ENCODE data around the gene FBXO42.
A peak's percentile ranks its signal among the peaks of the same experiment; 100 is the strongest.
"Not testable (repeated sequence)": the region's sequence is repeated elsewhere in the genome, so short reads cannot be mapped to it uniquely, and the experiment has no call there.

Gene FBXO42

DNA sequence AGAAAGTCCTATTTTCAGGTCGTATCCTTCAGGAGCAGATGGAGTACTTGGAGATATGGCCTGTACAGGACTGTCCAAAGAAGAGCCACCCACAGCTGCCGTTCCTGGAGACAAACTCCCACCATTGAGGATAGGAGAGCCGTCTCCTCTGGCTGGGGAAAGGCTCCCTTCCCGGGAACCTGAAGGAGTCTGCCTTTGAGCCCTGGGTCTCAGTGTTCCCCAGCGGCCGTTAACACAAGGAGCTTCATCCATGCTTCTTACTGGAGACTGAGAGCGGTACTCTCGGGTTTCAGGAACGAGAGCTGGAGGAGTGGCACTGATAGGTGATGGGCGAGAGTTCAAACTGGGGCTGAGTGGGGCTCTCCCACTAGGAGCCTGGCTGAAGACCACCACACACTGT is 100.9 kb downstream of the FBXO42 start:
- Mint-ChIP-seq H3K9me3 (no peaks in the 10 kb centered on the region), H3K4me1 (peaks cover 12% of the 10 kb centered on the region), H3K4me3 (no peak overlapping the region), H3K27ac (no peak overlapping the region), H3K36me3 (peaks cover 23% of the 10 kb centered on the region), H3K27me3 (no peaks in the 10 kb centered on the region)
- no peak for DNase-seq (ENCODE audit: low spot score in 2 of 2)
- ATAC-seq (ENCODE audit: low read depth) = no peak

DNA sequence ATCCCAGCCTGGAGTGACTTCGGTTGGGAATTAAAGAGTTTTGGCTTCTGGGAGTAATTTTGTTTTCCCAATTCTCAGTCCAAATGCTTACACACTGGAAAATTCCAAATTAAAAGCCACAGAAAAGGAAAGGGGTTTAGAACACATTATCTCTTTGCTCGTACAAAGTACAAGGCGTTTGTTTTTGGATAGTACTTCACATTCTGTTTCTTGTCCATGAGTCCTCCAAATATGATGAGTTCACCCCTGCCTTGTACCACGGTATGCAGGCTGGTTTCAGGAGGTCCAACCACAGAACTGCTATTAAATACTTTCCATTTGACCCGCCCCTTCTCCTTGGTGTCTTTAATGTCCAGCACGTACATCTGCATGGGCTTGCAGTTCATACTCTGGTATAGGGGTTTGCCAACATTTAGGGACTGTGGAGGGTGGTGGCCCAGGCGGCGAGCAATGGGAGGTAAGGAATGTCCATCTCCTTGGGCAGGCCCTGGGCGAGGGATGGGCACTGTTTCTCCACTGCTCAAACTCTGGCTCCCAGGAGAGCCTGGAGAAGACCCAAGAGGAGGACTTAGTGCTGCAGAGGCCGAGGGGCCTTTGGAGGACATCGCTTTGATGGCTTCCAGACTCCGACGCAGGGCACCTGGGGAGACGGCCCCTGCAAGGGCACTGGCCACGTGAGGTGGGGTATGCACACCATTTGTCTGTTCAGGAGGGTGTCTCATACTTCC is 101.6 kb downstream of the FBXO42 start:
- no peaks in the 10 kb centered on the region for H3K27me3 Mint-ChIP-seq
- peaks cover 18% of the 10 kb centered on the region for H3K36me3 Mint-ChIP-seq
- H3K4me1 Mint-ChIP-seq = peaks cover 12% of the 10 kb centered on the region
- ATAC-seq (ENCODE audit: low read depth) = no peak
- H3K27ac Mint-ChIP-seq = peak overlapping the region; percentile 84
- no peak overlapping the region for H3K4me3 Mint-ChIP-seq
- H3K9me3 Mint-ChIP-seq = no peaks in the 10 kb centered on the region
- DNase-seq (ENCODE audit: low spot score in 2 of 2) = no peak

DNA sequence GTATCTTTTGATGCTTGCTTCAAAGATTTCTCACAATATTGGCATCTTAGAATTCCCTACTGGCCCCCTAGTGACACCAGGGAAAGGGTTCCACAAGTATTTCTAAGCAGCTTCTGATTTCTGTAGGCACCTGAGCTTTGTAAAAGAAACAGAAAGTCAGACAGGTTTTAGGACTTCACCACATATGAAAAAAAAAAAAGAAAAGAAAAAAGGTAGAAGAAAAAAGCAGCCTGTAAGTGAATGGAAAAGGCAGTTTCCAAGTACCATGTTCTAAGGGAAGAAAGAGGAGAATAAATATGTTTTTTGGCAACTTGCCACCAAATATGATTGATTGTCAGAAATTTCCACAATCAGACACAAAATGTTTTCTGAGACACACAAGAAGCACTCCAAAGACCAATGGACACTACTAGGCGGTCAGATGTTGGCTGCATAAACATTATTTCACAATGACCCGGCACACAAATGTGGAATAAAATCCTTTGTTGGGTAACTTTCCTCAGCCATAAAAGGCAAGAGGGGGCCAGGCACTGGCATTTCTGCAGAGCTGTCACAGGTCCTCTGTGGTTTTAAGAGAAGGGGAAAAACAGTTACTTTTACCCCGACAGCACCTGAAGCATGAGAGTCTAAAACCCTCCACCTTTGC is 102.6 kb downstream of the FBXO42 start:
- Mint-ChIP-seq H3K4me1 (peaks cover 12% of the 10 kb centered on the region), H3K27ac (peak overlapping the region; percentile 84), H3K27me3 (no peaks in the 10 kb centered on the region), H3K4me3 (no peak overlapping the region), H3K36me3 (peaks cover 14% of the 10 kb centered on the region), H3K9me3 (no peaks in the 10 kb centered on the region)
- DNase-seq (ENCODE audit: low spot score in 2 of 2) (no peak), ATAC-seq (ENCODE audit: low read depth) (no peak)

DNA sequence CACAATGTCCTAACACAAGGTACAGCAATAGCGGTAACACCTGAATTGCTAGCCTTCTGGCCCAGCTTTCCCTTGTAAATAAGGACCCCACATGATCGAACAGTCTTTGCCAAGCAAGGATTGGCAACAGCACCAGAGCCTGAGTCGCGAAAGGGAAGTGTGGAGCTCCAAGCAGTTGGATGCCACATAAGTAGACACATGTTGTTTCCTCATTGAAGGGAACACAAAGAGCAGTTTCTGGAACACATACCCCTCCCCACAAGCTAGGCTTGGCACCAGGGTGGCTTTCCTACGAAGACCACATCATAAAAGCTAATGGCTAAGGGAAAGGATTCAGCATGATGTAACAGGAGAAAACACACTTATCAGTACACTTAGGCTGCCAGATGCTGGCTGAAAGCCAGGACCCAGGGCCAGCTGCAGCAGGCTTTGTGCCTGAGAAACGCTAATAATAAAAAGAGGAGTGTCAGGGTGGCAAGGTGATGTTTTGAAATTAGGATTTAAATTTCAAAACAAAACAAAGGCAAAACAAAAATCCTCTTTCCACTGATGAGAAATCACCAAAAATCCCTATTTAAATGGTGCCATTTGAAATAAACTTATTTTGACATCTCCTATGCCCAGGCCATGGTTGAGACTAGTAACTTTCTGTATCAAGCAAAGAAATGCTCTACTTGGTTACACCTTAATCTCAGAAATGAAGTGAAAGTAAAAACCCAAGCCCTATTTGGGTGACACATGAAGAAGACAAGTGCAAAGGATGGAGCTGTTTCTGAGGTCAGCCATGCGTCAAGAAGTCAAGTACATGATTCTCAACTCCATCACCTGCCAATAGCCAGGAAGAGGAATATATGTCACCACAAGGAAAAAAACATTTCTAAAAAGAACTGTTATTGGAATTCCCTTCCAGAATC is 103.4 kb downstream of the FBXO42 start:
- no peak for DNase-seq (ENCODE audit: low spot score in 2 of 2)
- H3K4me3 Mint-ChIP-seq = no peak overlapping the region
- H3K27ac Mint-ChIP-seq = peak overlapping the region; percentile 84
- no peaks in the 10 kb centered on the region for H3K9me3 Mint-ChIP-seq
- no peaks in the 10 kb centered on the region for H3K27me3 Mint-ChIP-seq
- ATAC-seq (ENCODE audit: low read depth) = peak; percentile 75
- peaks cover 14% of the 10 kb centered on the region for H3K4me1 Mint-ChIP-seq
- peaks cover 11% of the 10 kb centered on the region for H3K36me3 Mint-ChIP-seq

DNA sequence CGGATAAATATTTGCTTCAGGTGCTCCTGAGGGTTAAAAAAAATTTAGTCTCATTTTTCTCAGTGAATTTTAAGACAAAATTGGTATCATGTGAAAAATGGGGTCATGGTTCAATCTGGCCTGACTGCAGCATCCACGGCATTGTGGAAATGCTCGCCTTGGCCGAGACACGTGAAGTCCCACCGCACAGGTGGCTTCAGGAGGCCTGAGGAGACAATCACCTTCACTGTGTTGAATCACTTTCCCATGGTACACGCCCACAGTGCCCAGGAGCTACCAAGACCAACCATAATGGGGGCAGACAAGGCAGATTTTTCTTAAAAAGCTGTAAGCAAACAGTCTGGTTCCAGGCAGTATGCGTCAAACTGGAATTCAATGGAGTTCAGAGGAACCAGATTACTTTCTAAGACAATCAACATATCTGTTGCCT is 104.3 kb downstream of the FBXO42 start:
- DNase-seq (ENCODE audit: low spot score in 2 of 2) (no peak), ATAC-seq (ENCODE audit: low read depth) (no peak)
- H3K9me3 Mint-ChIP-seq = no peaks in the 10 kb centered on the region
- no peaks in the 10 kb centered on the region for H3K27me3 Mint-ChIP-seq
- no peak overlapping the region for H3K27ac Mint-ChIP-seq
- H3K4me1 Mint-ChIP-seq = peaks cover 14% of the 10 kb centered on the region
- peaks cover 11% of the 10 kb centered on the region for H3K36me3 Mint-ChIP-seq
- H3K4me3 Mint-ChIP-seq = no peak overlapping the region

DNA sequence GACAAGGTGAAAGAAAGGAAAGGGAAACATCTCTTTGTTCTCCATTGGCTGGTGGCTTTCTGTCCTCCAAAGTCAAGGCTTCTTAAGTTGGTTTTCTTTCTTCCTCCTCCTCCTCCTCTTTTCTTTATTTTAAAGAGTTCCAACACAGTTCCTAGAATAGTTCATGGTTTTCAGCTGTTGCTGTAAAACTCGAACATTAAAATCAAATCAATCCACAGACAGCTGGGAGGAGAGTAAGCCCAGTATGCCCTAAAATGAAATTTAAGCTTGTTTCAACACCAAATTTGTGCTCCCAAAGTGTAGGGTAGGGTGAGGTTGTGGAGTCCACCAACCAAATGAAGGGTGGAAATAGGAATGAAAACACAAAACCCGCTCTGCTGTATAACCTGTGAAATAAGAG is 104.8 kb downstream of the FBXO42 start:
- DNase-seq (ENCODE audit: low spot score in 2 of 2) = no peak
- Mint-ChIP-seq H3K9me3 (no peaks in the 10 kb centered on the region), H3K4me3 (no peak overlapping the region), H3K27ac (no peak overlapping the region), H3K36me3 (peaks cover 7% of the 10 kb centered on the region), H3K4me1 (peaks cover 14% of the 10 kb centered on the region), H3K27me3 (no peaks in the 10 kb centered on the region)
- no peak for ATAC-seq (ENCODE audit: low read depth)

DNA sequence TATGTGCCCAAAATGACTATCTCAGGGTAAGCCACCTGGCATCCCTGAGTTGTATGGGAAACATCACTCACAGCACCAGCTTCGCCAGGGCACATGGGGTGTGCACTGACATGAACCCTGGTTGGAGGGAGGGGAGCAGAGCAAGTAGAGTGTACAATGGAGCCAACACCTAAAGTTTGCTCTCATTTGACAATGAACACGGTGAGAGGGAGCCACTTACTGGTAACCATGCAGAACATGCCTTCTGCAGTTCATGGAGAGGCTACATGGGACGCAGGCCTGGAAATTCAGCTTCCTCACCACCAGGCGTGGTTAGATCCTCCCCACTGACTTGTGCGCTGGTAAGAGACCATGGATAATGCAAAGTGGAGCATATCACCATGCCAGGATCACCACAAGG is 105.3 kb downstream of the FBXO42 start:
- no peaks in the 10 kb centered on the region for H3K27me3 Mint-ChIP-seq
- ATAC-seq (ENCODE audit: low read depth) (no peak), DNase-seq (ENCODE audit: low spot score in 2 of 2) (no peak)
- no peaks in the 10 kb centered on the region for H3K9me3 Mint-ChIP-seq
- no peak overlapping the region for H3K4me3 Mint-ChIP-seq
- peaks cover 4% of the 10 kb centered on the region for H3K36me3 Mint-ChIP-seq
- no peak overlapping the region for H3K27ac Mint-ChIP-seq
- H3K4me1 Mint-ChIP-seq = peaks cover 14% of the 10 kb centered on the region

DNA sequence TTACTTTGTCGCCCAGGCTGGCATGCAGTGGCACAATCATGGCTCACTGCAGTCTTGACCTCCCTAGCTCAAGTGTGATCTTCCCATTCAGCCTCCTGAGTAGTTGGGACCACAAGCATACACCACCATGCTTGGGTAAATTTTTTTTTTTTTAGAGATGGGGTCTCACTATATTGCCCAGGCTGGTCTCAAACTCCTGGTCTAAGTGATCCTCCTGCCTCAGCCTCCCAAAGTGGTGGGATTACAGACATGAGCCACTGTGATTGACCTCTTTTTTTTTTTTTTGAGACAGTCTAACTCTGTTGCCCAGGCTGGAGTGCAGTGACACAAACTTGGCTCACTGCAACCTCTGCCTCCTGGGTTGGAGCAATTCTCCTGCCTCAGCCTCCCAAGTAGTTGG is 106.0 kb downstream of the FBXO42 start:
- not testable (repeated sequence) for H3K27me3 Mint-ChIP-seq; DNase-seq (ENCODE audit: low spot score in 2 of 2); ATAC-seq (ENCODE audit: low read depth); H3K36me3 Mint-ChIP-seq; H3K9me3 Mint-ChIP-seq; H3K27ac Mint-ChIP-seq; H3K4me3 Mint-ChIP-seq
- peaks cover 14% of the 10 kb centered on the region for H3K4me1 Mint-ChIP-seq

DNA sequence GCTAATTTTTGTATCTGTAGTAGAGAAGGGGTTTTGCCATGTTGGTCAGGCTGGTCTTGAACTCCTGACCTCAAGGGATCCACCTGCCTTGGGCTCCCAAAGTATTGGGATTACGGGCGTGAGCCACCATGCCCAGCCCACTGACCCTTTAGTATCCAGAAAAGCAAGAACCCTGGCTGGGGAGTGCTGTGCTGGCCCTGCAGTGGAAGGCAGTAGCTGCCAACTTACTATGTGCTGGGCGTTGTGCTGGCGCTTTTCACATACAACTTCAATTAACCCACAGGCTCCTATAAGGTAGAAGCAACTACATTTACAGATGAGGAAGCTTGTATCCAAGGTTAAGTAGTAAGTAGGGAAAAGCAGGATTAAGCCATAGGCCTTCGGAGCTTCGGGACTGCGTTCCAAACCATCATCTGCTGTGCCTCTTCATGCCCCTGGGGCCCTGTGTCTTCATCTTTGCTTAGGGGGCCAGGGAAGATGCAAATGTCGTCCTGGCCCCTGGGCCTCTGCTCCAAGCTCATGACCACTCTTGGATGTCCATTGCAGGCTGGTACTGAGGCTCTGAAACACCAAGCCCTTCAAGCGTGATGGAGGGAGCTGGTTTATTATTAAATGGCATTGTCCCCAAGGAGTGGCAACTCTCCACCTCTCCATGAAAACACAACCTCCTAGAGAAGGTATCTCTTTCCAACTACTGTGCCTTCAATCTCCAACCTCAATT is 106.6 kb downstream of the FBXO42 start:
- H3K9me3 Mint-ChIP-seq = no peaks in the 10 kb centered on the region
- ATAC-seq (ENCODE audit: low read depth) = no peak
- H3K4me3 Mint-ChIP-seq = no peak overlapping the region
- peaks cover 2% of the 10 kb centered on the region for H3K36me3 Mint-ChIP-seq
- no peak for DNase-seq (ENCODE audit: low spot score in 2 of 2)
- no peaks in the 10 kb centered on the region for H3K27me3 Mint-ChIP-seq
- no peak overlapping the region for H3K27ac Mint-ChIP-seq
- peaks cover 14% of the 10 kb centered on the region for H3K4me1 Mint-ChIP-seq

DNA sequence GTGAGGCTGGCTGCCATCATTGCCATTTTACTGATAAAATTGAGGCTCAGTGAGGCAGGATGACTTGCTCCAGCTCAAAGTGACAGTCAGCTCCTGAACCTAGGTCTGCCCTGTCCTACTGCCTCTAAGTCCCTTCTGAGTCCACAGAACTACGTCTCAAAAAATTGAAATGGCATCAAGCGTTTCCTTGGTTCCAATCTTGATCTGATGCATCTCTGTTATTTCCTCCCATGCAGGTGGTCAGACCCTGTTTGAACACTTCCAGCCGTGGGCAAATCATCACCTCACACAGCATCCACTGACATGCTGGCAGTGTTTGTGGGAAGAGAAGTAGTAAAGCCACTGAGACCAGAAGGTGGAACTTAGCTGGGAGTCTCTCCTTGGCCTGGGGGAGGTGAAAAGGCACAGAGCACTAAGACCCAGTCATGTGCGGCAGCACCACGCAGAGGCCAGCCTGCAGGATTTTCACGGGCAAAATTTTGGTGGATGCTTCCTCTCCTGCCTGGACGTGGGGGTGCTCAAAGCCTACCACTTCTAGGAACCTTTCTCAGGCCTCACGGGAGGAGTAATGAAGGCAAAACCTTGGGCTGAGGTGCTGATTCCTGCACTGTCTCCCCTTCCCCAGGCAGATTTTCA is 107.5 kb downstream of the FBXO42 start:
- H3K4me3 Mint-ChIP-seq = no peak overlapping the region
- ATAC-seq (ENCODE audit: low read depth) (no peak), DNase-seq (ENCODE audit: low spot score in 2 of 2) (no peak)
- peak overlapping the region; percentile 38 for H3K27ac Mint-ChIP-seq
- H3K36me3 Mint-ChIP-seq = peaks cover 2% of the 10 kb centered on the region
- no peaks in the 10 kb centered on the region for H3K9me3 Mint-ChIP-seq
- H3K27me3 Mint-ChIP-seq = no peaks in the 10 kb centered on the region
- peaks cover 14% of the 10 kb centered on the region for H3K4me1 Mint-ChIP-seq

DNA sequence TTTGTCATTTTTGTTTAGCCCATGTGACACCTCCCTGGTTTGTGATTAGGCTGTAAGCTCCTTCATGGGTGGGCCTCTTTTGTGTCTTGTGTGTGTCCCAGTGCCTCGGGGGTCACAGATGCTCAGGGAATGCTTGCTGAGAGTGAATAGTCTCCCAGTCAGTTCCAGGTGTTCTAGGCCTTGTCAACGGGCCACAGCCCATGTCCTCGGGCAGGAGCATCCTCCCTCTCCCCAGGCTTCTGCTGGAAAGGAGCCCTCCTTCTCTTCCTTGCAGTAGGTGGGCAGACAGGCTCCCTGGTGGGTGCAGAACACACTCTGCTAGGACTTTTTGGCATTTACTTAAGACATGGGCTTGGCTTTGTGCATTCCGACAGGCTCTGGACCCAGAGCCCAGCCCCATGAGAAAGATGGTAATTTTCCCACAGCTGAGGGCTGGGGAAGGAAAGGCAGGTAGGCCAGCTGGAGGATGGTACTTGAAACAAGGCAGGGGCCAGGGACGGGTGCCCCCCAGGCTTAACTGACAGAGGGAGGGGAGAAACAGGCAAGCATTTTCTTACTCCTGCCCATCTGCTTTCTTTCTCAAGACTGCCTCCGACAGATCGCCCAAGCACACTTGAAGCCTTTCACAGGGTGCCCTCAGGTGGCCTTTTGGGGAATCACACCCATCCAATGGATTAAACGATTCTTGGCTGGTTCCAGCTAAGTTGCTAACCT is 108.2 kb downstream of the FBXO42 start:
- peaks cover 2% of the 10 kb centered on the region for H3K36me3 Mint-ChIP-seq
- no peaks in the 10 kb centered on the region for H3K27me3 Mint-ChIP-seq
- ATAC-seq (ENCODE audit: low read depth) (peak; percentile 84), DNase-seq (ENCODE audit: low spot score in 2 of 2) (peak; percentile 65 to 71)
- no peak overlapping the region for H3K27ac Mint-ChIP-seq
- no peaks in the 10 kb centered on the region for H3K9me3 Mint-ChIP-seq
- peaks cover 9% of the 10 kb centered on the region for H3K4me1 Mint-ChIP-seq
- H3K4me3 Mint-ChIP-seq = no peak overlapping the region

DNA sequence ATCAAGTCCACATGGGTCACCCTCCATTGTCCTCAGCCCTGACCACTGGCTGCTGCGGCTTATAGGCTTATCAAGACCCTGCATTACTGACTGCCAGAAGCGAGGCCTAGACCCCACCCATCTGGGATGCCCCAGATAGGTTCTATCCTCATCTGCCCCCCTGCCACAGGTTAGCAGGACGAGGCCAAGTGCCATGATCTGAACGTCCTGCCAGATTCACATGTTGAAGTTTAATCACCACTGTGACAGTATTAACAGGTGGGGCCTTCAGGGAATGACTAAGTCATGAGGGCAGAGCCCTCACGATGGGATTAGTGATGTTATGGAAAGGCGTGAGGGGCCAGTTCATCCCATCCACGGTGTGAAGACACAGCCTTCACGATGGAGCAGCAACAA is 109.1 kb downstream of the FBXO42 start:
- Mint-ChIP-seq H3K4me3 (no peak overlapping the region), H3K27ac (no peak overlapping the region), H3K9me3 (no peaks in the 10 kb centered on the region), H3K4me1 (peaks cover 3% of the 10 kb centered on the region), H3K27me3 (no peaks in the 10 kb centered on the region), H3K36me3 (peaks cover 2% of the 10 kb centered on the region)
- ATAC-seq (ENCODE audit: low read depth) = no peak
- DNase-seq (ENCODE audit: low spot score in 2 of 2) = no peak
